GM19328 (cell line): ENCODE measurements around the gene OBSCN.

Experiments
- ATAC-seq: cut with Tn5 transposase; IDR thresholded peaks from one replicate; pipeline ENCODE4 v1.9.1; 2021; ENCODE audit warnings: mild to moderate bottlenecking, moderate library complexity; ENCODE audit not compliant: unreplicated experiment

Gene OBSCN

DNA sequence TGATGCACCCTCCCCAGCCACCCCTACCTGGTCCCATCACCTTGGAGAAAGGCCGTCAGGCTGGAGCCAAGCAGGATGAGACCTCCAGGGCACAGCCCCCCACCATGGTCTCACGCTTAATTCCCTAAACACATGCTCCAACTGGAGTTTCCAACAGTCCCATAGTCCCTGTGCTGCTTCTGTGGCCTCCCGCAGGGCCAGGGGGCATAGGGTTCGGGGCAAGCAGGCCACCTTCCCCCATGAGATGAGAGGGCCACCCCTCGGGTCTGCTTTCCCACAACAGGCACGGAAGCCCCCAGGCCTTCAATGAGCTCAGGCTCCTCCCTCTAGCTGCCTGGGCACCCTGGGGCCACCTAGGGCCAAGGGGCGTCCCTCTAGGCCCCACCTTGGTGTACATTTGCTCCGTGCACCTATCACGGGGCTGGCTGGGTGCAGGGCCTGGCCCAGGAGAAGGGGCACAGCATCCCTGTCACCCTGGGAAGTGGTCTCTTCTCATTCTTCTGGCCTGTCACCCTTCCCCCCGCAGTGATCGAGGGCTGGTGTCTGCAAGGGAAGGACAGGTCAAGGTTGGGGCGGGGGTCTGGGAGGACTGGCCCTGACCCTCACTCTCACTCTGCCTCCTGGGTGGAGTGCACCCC, 156.3 kb downstream of the OBSCN start:
- ATAC-seq, result no peak

DNA sequence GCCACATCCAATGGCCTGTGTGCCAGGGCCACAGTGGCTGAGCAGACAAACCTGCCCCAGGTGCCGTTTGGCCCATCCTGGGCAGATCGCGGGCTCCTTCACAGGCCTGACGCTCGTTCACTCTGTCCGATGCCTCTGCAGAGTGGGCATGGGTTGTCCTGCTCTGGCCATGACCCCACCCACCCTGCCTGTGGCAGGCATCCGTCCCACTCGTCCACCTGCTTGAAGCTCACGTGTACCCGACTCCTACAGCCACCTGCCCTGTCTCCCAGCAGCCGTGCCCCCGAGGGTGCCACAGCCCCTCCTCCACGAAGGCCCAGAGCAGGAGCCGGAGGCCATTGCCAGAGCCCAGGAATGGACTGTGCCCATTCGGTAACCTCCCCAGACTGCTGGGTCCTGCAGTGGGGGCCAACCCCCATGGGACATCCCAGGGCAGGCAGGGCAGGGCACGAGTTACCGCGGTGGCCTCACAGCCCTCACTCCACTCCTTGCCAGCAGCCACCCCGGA, 156.9 kb downstream of the OBSCN start:
- no peak for ATAC-seq

DNA sequence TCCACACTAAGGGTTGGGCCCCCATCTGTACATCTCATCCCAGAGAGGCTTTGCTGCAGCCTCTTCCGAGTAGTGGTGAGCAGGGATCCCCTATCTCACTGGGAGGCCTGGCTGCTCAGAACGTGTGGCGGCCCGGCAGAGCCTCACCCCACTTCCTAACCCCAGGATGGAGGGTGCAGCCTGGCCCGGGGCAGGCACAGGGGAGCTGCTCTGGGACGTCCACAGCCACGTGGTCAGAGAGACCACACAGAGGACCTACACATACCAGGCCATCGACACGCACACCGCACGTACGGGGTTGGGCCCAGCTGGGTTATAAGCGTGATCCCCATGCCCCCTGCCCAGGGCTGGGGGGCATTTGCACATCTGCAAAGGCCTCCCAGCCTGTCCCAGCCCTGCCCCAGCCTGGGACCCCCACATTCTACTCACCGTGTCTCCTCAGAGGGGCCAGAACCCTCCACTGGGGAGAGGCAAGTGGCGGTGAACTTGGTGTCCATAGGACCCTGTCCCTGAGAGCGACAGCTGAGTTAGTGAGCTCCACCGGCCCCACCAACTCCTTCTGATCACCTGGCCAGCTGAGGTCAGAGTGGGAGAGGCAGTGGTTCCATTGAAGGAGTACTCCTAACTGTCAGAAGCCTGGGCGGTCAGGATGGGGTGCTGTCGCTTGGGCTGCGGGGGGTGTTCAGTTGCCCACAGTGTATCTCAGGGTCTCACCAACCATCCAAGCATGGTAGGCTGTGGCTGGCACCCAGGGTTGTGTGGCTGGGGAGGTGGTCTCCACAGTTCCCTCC, 157.6 kb downstream of the OBSCN start:
- ATAC-seq, result no peak

DNA sequence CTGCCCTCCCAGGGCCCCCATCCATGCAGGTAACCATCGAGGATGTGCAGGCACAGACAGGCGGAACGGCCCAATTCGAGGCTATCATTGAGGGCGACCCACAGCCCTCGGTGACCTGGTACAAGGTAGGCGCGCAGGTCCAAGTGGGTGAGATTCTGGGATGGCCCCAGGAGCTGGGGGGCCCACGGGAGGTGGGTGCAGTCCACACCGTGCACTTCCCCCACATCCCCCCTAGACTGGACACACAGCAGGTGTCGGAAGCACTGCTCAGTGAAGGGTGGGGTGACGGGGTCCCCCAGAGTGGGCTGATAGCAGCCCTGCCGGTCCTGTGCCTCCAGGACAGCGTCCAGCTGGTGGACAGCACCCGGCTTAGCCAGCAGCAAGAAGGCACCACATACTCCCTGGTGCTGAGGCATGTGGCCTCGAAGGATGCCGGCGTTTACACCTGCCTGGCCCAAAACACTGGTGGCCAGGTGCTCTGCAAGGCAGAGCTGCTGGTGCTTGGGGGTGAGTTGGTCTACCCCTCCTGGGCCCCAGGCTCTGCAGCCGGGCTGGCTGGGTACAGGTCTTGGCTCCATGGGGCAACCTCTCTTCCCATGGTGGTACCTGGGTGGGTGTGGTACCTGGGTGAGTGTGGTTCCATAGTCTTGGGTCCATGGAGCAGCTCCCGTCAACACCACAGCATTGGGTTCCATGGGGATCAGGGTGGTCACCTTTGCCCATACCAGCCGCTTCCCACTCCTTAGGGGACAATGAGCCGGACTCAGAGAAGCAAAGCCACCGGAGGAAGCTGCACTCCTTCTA, 158.4 kb downstream of the OBSCN start:
- no peak for ATAC-seq

- no peak for ATAC-seq
Observed at GRCh38 chr1:228366866-228367741, 159.3 kb downstream of the OBSCN start.

DNA sequence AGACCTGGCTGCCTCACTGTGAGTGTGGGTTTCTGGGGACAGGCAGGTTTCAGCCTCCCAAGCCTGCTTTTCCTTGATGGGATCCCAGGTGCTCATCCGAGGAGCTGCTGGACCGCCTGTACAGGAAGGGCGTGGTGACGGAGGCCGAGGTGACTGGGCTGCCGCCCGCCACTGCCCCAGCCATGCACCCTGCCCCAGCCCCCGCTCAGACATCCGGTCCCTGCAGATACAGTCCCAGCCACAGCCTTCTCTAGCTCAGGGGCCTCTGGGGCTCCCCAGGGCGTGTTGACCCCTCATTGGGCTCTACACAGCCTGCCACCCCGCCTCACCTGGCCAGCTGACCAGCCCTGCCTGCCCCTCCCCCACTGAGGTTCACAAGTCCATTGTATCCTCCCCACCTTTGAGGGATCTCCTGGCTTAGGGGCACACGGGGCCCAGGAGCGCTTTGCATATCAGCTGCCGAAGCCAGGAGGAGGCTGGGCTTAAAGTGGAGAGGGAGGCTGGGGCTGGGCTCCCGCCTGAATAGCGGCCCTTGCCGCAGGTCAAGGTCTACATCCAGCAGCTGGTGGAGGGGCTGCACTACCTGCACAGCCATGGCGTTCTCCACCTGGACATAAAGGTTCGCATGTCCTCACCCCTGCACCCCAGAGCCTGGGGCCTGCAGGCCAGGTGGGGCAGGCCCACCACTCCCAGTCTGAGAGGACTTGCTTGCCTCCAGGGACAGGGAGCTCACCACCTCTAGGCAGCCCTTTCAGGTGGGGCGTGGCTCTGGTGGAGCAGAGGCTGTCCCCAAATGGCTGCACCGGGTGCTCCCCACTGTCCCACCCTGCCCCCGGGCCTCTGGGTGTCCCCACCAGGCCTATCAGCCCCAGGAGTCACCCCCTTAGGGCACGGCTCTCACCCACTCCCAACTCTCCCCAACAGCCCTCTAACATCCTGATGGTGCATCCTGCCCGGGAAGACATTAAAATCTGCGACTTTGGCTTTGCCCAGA, 160.3 kb downstream of the OBSCN start:
- ATAC-seq, result no peak

DNA sequence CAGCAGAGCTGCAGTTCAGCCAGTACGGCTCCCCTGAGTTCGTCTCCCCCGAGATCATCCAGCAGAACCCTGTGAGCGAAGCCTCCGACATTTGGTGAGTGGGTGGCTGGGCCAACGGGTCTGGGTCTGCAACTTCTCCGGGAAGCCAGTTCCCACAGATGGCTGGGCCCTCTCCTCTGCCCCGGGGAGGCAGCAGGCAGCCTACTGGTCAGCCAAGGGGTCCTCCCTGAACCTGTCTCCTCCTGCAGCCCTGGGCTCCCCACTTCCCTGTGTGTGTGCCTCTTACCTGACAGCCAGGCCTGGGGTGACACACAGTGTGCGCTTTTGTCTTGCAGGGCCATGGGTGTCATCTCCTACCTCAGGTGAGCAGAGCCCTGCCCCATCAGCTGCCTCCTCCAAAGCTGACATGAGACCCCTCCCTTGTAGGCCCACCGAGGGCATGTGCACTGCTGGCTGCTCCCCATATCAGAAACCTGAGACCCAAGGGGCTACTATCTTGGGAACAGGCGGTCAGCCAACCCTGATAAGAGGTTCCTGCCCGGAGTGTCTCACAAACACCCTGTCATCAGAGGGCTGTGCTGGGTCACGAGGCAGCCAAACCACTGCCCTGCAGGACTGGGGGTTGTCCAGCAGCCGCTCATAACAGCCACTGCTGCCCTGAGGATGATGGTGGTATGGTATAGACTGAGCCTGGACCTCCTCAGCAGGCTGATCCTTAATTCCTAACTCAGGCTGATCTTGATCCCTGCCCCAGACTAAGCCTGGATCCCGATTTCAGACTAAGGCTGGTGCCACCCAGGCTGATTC, 161.2 kb downstream of the OBSCN start:
- ATAC-seq, result no peak

- ATAC-seq, result no peak
Observed at GRCh38 chr1:228369608-228370438, 162.0 kb downstream of the OBSCN start.

DNA sequence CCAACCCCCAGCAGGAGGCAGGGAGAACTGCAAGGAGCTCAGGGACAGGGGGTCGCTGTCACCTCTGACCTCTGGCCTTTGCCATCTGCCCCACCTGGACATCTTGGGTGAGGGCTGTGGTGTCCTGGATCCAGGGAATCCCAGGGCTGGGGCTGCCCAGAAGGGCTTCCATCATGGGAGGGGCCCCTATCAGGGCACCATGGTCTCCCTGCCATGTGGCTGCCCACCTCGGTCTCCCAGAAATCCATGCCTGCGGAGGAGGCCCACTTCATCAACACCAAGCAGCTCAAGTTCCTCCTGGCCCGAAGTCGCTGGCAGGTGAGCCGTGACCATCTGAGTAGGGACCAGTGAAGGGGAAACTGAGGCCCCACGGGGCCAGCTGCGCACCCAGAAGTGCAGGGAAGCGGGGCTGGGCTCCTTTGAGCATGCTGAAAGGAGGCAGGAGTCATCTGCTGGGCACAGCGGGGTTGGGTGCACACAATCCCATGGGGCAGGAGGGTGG, 162.6 kb downstream of the OBSCN start:
- no peak for ATAC-seq

- no peak for ATAC-seq
Observed at GRCh38 chr1:228370941-228371740, 163.3 kb downstream of the OBSCN start.

GRCh38 chr1:228371741-228372182, 163.9 kb downstream of the OBSCN start:
- ATAC-seq, result no peak

DNA sequence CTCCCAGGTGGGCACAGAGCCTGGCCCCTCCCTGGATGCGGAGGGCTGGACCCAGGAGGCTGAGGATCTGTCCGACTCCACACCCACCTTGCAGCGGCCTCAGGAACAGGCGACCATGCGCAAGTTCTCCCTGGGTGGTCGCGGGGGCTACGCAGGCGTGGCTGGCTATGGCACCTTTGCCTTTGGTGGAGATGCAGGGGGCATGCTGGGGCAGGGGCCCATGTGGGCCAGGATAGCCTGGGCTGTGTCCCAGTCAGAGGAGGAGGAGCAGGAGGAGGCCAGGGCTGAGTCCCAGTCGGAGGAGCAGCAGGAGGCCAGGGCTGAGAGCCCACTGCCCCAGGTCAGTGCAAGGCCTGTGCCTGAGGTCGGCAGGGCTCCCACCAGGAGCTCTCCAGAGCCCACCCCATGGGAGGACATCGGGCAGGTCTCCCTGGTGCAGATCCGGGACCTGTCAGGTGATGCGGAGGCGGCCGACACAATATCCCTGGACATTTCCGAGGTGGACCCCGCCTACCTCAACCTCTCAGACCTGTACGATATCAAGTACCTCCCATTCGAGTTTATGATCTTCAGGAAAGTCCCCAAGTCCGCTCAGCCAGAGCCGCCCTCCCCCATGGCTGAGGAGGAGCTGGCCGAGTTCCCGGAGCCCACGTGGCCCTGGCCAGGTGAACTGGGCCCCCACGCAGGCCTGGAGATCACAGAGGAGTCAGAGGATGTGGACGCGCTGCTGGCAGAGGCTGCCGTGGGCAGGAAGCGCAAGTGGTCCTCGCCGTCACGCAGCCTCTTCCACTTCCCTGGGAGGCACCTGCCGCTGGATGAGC, 164.5 kb downstream of the OBSCN start:
- ATAC-seq, result no peak

DNA sequence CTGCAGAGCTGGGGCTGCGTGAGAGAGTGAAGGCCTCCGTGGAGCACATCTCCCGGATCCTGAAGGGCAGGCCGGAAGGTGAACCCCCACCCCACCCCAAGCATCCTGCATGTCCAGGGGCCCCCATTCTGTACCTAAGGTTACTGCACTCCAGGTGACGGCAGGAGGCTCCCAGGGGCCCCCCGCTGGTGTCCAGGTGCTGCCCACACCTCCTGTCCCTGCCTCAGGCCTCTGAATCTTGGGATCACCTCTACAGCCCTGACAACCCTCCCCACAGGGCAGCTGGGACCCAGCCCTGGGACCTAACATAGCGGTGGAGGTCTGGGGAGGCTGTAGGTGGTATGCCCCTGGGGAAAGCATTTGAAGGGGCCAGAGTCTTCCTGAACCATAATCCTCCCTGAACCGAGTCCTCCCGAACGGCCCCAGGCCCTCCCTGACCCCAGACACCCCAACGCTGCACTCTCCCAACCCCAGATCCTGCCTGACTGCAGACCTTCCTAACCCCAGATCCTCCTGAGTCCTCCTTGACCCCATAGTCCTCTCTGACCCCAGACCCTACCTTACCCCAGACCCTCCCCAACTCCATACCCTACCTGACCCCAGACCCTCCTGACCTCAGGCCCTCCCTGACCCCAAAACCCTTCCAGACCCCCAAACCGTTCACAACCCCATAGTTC, 165.3 kb downstream of the OBSCN start:
- ATAC-seq, result no peak

DNA sequence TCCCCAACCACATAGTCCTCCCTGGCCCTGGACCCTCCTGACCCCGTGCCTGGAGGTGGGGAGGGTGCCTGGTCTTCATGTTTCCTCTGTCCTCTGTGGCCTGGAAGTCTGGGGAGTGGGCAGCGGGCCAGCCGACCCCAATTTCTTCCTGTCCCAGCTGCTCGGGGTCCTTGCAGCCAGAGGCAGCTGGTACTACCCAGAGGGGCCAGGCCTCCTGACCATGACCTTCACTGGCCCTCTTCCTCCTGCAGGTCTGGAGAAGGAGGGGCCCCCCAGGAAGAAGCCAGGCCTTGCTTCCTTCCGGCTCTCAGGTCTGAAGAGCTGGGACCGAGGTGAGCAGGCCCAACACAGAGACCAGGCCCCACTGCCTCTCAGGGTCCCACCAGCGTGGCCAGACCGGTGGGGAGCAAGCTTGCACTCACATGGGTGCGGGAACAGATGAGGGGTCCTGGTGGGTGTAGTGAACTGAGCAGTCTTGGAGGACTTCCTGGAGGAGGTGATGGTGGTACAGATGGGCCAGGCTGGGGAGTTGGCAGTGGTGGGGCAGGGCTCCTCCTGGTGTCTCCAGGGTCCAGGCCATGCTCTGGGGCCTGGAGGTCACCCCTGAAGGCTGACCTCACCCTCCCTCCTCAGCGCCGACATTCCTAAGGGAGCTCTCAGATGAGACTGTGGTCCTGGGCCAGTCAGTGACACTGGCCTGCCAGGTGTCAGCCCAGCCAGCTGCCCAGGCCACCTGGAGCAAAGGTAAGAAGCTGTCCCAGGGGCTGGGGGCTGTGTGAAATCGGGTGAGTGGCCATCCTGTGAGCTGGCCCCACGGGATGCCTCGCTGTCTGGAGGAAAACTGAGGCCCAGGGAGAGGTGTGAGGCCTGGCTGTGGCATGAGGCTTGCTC, 166.1 kb downstream of the OBSCN start:
- ATAC-seq, result no peak
